NCI-H2107 treated with DMSO at 0.1 percent for 48 hours (cell line): Measurements from ENCODE around the gene RBM22.

Experiments used
- DNase-seq: peaks from one replicate; lab custom pipeline; 2025; ENCODE audit not compliant: unreplicated experiment; lab: John Stamatoyannopoulos, UW

The RBM22 gene

GRCh38 chr5:150672884-150673275 is 28.0 kb downstream of the RBM22 start:
- no peak for DNase-seq

GRCh38 chr5:150672237-150672883 is 28.5 kb downstream of the RBM22 start:
- DNase-seq: no peak

- DNase-seq: no peak
Observed at GRCh38 chr5:150671509-150672236, 29.2 kb downstream of the RBM22 start.

- no peak for DNase-seq
Observed at GRCh38 chr5:150670948-150671310, 29.9 kb downstream of the RBM22 start.

GRCh38 chr5:150670275-150670947 is 30.5 kb downstream of the RBM22 start:
- no peak for DNase-seq

GRCh38 chr5:150665044-150665443 is 35.8 kb downstream of the RBM22 start:
- DNase-seq: no peak

GRCh38 chr5:150663936-150664335 is 36.9 kb downstream of the RBM22 start:
- DNase-seq: no peak

- no peak for DNase-seq
Observed at GRCh38 chr5:150662731-150663516, 37.9 kb downstream of the RBM22 start.

- DNase-seq: no peak
Observed at GRCh38 chr5:150661821-150662596, 38.9 kb downstream of the RBM22 start.

- DNase-seq: no peak
Observed at GRCh38 chr5:150661086-150661485, 39.8 kb downstream of the RBM22 start, which contains the start of gene MYOZ3. Gene MYOZ3 (plus strand): TSS chr5:150661251. CDS start chr5:150662942, 1,691 bp downstream.

- no peak for DNase-seq
Observed at GRCh38 chr5:150660108-150660831, 40.6 kb downstream of the RBM22 start.

- DNase-seq: no peak
Observed at GRCh38 chr5:150659360-150660107, 41.3 kb downstream of the RBM22 start.

GRCh38 chr5:150658699-150659265 is 42.1 kb downstream of the RBM22 start:
- no peak for DNase-seq

- no peak for DNase-seq
Observed at GRCh38 chr5:150658121-150658520, 42.7 kb downstream of the RBM22 start.

GRCh38 chr5:150656191-150657132 is 44.4 kb downstream of the RBM22 start:
- DNase-seq: no peak

GRCh38 chr5:150655221-150655620 is 45.6 kb downstream of the RBM22 start:
- DNase-seq: no peak

GRCh38 chr5:150653762-150654556 is 46.9 kb downstream of the RBM22 start:
- DNase-seq: no peak
